Stimulated activated memory B cell treated with anti-CD40 and anti-IgM and Interleukin-4, amounts not matched to agents 10 μg/mL and 1 μg/mL and 100 μg/mL, for 72 hours (primary cell): ENCODE results near the gene SPNS1.

ENCODE experiments used
- ATAC-seq: fragments of 150-1000 bp; cut with Tn5 transposase; 2 replicates; pipeline ENCODE4 v1.10.0; 2021
- H3K27ac Mint-ChIP-seq: one replicate; pipeline ENCODE4 v1.8.0; 2022; ENCODE audit warnings: mild to moderate bottlenecking, mixed read lengths
- H3K27me3 Mint-ChIP-seq: one replicate; pipeline ENCODE4 v1.8.0; 2022; ENCODE audit warnings: mixed read lengths
- H3K36me3 Mint-ChIP-seq: one replicate; pipeline ENCODE4 v1.8.0; 2022; ENCODE audit warnings: mixed read lengths
- H3K4me1 Mint-ChIP-seq: one replicate; pipeline ENCODE4 v1.8.0; 2022; ENCODE audit warnings: mixed read lengths
- H3K4me3 Mint-ChIP-seq: one replicate; pipeline ENCODE4 v1.8.0; 2022; ENCODE audit warnings: mild to moderate bottlenecking, moderate library complexity, mixed read lengths
- H3K9me3 Mint-ChIP-seq: one replicate; pipeline ENCODE4 v1.8.0; 2022; ENCODE audit warnings: mixed read lengths

The SPNS1 gene

DNA sequence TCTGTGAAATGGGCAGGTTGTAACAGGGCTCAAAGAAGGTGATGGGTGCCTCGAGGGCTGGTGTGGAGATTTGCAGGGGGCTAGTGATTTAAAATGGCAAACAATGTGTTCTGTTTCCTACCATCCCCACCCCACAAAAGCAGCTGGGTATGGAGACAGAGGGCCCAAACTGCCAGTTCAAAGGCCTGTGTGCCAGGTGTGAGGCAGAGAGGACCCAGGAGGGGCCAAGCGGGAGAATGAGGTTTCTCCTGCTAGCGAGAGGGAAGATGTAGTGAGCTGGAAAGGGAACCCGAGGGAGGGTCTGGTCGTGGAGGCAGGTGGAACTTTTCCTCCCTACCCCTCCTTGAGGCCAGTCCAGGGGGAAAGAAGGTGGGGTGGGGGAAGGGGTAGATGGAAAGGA is 49.7 kb downstream of the SPNS1 start:
- H3K27me3 Mint-ChIP-seq = peaks cover 26% of the 10 kb centered on the region
- H3K9me3 Mint-ChIP-seq = no peaks in the 10 kb centered on the region
- no peaks in the 10 kb centered on the region for H3K36me3 Mint-ChIP-seq
- no peak overlapping the region for H3K4me3 Mint-ChIP-seq
- no peak overlapping the region for H3K27ac Mint-ChIP-seq
- peaks cover 7% of the 10 kb centered on the region for H3K4me1 Mint-ChIP-seq
- ATAC-seq = no peak

DNA sequence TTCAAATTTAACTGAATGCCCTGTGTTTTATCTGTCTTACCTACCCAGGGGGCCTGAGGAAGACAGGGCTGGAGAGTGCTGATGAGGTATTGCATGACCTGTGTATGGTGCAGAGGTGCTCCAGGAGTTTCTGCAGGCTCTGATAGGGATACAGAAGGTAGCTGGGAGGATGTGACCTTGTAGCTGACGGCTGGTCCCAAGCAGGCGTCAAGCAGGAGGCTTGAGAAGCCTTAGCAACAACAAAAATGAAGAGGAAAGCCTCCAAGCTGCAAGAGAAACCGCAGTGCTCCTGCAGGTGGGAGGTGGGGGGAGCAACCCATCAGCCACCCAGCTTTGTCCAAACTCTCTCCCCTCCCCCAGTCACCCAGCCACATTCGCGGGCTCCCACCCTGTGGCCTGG is 50.6 kb downstream of the SPNS1 start:
- no peak overlapping the region for H3K4me3 Mint-ChIP-seq
- H3K4me1 Mint-ChIP-seq = peaks cover 17% of the 10 kb centered on the region
- peaks cover 26% of the 10 kb centered on the region for H3K27me3 Mint-ChIP-seq

DNA sequence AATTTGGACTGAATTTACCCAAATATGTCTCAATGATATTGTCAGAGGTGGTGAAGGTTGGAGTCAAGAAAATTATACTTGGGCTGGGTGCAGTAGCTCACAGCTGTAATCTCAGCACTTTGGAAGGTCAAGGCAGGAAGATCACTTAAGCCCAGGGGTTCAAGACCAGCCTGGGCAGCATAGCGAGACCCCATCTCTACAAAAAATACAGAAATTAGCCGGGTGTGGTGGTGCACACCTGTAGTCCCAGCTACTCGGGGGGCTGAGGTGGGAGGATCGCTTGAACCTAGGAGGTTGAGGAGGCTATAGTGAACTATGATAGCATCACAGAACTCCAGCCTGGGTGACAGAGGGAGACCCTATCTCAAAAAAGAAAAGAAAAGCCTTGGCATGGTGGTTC is 51.2 kb downstream of the SPNS1 start:
- Mint-ChIP-seq H3K27ac (no peak overlapping the region), H3K4me1 (peaks cover 19% of the 10 kb centered on the region), H3K9me3 (no peaks in the 10 kb centered on the region), H3K27me3 (peaks cover 26% of the 10 kb centered on the region), H3K36me3 (no peaks in the 10 kb centered on the region), H3K4me3 (no peak overlapping the region)
- ATAC-seq = no peak

More for the DNA sequence above, 50.6 kb downstream of the SPNS1 start:
- H3K27ac Mint-ChIP-seq = no peak overlapping the region
- ATAC-seq = no peak
- H3K9me3 Mint-ChIP-seq = no peaks in the 10 kb centered on the region
- no peaks in the 10 kb centered on the region for H3K36me3 Mint-ChIP-seq

DNA sequence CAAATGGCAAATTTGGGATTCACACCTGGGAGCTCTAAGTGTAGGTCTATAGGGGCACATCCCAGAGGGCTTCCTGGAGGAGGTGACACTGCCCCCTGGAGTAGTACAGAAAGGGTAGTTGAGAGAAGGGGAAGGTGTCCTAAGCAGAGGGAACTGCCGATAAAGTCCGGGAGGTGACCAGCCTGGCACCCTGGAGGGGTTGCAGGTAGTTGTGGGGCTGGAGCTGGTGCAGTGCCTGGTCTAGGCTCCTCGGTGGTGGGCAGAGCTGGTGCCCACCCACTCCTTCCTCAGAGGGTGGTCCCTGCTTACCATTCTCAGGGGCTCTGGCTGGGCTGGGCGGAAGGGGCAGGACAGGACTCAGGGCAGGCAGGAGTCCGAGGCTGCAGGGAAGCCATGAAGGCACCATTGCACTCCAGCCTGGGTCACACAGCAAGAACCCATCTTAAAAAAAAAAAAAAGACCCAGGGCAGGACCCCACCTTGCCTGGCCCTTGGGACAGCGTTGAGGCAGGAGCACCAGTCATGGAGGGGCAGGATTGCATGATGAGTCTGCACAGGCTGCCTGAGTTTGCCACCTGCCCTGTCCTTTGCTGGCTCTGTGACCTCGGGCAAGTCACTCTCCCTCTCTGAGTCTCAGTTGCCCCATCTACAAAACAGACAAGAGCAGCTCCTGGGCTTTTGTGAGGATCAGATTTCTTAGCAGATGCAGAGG is 54.0 kb downstream of the SPNS1 start:
- Mint-ChIP-seq H3K27me3 (peaks cover 22% of the 10 kb centered on the region), H3K4me3 (no peak overlapping the region), H3K36me3 (no peaks in the 10 kb centered on the region), H3K4me1 (peaks cover 24% of the 10 kb centered on the region), H3K27ac (no peak overlapping the region), H3K9me3 (no peaks in the 10 kb centered on the region)
- ATAC-seq = peak; percentile 5

DNA sequence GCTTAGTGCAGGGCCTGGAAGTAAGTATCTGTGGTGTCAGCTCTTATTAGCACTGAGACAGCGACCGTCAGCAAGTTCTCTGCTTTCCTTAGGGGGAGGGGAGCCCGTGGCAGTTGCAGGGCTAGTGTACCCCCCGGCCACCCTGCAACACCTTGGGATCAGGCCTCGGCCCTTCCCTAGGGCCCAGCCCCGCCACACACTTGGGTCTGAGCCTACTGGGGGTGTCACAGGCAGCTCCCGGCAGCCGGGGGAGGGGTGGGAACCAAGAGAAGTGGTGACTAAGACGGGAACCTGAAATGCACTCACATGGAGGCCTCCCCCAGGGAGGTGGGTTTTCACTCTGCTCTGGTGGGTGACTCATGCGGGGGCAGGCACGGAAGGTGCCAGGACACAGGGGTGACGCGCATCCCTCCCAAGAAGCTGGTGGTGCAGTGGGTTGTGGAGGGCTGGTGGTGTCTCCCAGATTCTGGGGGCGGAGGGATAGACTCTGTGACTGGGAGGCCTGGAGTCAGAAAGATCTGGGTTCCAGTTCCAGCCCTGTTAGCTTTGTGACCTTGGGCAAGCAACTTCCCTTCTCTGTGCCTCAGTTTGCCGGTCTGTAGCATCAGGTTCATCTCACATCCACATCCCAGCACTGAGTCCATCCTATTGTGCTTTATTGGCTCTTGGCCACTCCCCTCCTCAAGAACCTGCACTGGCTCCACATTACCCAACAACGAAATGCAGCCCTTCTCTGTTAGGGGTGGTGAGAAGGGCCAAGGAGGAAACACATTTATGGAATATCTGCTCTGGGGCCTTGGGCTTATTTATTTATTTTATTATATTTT is 54.8 kb downstream of the SPNS1 start:
- Mint-ChIP-seq H3K9me3 (no peaks in the 10 kb centered on the region), H3K4me1 (peaks cover 24% of the 10 kb centered on the region), H3K36me3 (no peaks in the 10 kb centered on the region), H3K27ac (no peak overlapping the region), H3K4me3 (no peak overlapping the region), H3K27me3 (peaks cover 15% of the 10 kb centered on the region)
- peak; percentile 93 for ATAC-seq

DNA sequence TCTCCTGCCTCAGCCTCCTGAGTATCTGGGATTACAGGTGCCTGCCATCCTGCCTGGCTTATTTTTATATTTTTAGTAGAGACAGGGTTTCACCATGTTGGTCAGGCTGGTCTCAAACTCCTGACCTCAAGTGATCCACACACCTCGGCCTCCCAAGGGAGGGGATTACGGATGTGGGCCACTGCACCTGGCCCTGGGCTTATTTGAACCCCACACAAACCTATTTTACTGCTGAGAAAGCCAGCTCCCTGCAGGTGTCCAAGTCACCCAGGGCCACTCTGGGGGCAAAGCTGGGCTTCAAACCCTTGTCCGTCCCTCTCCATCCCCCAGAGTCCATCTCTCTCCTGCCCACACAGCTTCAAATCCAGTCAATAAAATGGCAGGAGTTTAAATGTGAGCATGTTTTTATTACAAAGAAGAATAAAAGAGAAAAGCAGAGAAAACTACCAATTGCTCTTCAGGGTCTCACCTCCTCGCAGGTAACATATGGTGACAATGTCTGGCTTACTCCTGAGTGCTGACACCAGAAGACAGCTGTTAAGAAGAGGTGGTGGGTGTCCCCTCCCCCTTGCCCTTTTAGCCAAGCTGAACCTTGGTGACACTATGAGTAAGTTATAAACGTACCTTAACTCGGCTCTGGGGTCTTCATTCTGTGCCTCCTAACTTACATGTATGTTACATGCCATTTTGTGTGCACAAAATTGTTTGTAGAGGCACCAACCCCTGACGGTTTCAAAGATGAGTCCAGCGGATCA is 55.7 kb downstream of the SPNS1 start:
- Mint-ChIP-seq H3K4me3 (no peak overlapping the region), H3K4me1 (peaks cover 24% of the 10 kb centered on the region), H3K27me3 (peaks cover 10% of the 10 kb centered on the region), H3K27ac (no peak overlapping the region), H3K36me3 (no peaks in the 10 kb centered on the region), H3K9me3 (no peaks in the 10 kb centered on the region)
- no peak for ATAC-seq
